ENCODE results near the gene SLC25A11. TPM values are rescaled to one million over a fixed set of nuclear protein-coding genes. Genes with fewer than 3 reads are reported as not detected.

SLC25A11 gene
- total RNA-seq, 4 donors from 2014 or later = 9.5 to 58.2 (median 42.9) TPM

GRCh38 chr17:4973256-4974114 lies 33.6 kb upstream of the SLC25A11 start:
- H3K4me3 ChIP-seq = no peak overlapping the region
- TF ChIP-seq POLR2A (IDR thresholded peaks at IDR 0.05) = no peak
- TF ChIP-seq CTCF (IDR thresholded peaks at IDR 0.05) = no peak
- intact Hi-C loops (cut with DNase I; ENCODE audit: low total_unique reads) = no loop called here
- H3K4me1 ChIP-seq = peaks cover 6 to 7% of the 10 kb centered on the region in 2 donors
- no peak for DNase-seq
- H3K36me3 ChIP-seq = no peaks in the 10 kb centered on the region
- no peaks in the 10 kb centered on the region for H3K9me3 ChIP-seq
- H3K27ac ChIP-seq = no peak overlapping the region
- no peaks in the 10 kb centered on the region for H3K27me3 ChIP-seq

- no peaks in the 10 kb centered on the region for H3K27me3 ChIP-seq
- H3K4me1 ChIP-seq = peaks cover 7 to 9% of the 10 kb centered on the region in 2 donors
- H3K36me3 ChIP-seq = no peaks in the 10 kb centered on the region
- intact Hi-C loops (cut with DNase I; ENCODE audit: low total_unique reads) = no loop called here
- H3K9me3 ChIP-seq = no peaks in the 10 kb centered on the region
- no peak overlapping the region for H3K4me3 ChIP-seq
- DNase-seq = no peak
- H3K27ac ChIP-seq = peak overlapping the region; percentile 32 to 44
- TF ChIP-seq POLR2A (IDR thresholded peaks at IDR 0.05) = no peak
- TF ChIP-seq CTCF (IDR thresholded peaks at IDR 0.05) = no peak
Observed at GRCh38 chr17:4972752-4973151, 32.9 kb upstream of the SLC25A11 start.

- Histone ChIP-seq H3K9me3 (no peaks in the 10 kb centered on the region), H3K27ac (peak overlapping the region; percentile 32 to 44), H3K27me3 (no peaks in the 10 kb centered on the region), H3K4me3 (no peak overlapping the region), H3K4me1 (peaks cover 7 to 9% of the 10 kb centered on the region in 2 donors), H3K36me3 (no peaks in the 10 kb centered on the region)
- no peak for DNase-seq
- intact Hi-C loops (cut with DNase I; ENCODE audit: low total_unique reads) = no loop called here
- TF ChIP-seq CTCF (IDR thresholded peaks at IDR 0.05) = no peak
- TF ChIP-seq POLR2A (IDR thresholded peaks at IDR 0.05) = no peak
Observed at GRCh38 chr17:4972322-4972721, 32.5 kb upstream of the SLC25A11 start.

- intact Hi-C loops (cut with DNase I; ENCODE audit: low total_unique reads) = no loop called here
- no peaks in the 10 kb centered on the region for H3K27me3 ChIP-seq
- no peaks in the 10 kb centered on the region for H3K9me3 ChIP-seq
- no peaks in the 10 kb centered on the region for H3K36me3 ChIP-seq
- H3K4me1 ChIP-seq = peaks cover 7 to 9% of the 10 kb centered on the region in 2 donors
- peak overlapping the region; percentile 32 to 44 for H3K27ac ChIP-seq
- TF ChIP-seq POLR2A (IDR thresholded peaks at IDR 0.05) = no peak
- no peak for TF ChIP-seq CTCF (IDR thresholded peaks at IDR 0.05)
- no peak overlapping the region for H3K4me3 ChIP-seq
- DNase-seq = peak in 1 of 2 donors; percentile 44
Observed at GRCh38 chr17:4971826-4972225, 32.0 kb upstream of the SLC25A11 start.

- no peaks in the 10 kb centered on the region for H3K9me3 ChIP-seq
- H3K36me3 ChIP-seq = no peaks in the 10 kb centered on the region
- TF ChIP-seq CTCF (IDR thresholded peaks at IDR 0.05) = no peak
- no peak for TF ChIP-seq POLR2A (IDR thresholded peaks at IDR 0.05)
- H3K27ac ChIP-seq = peak overlapping the region; percentile 97 to 98
- no peak overlapping the region for H3K4me3 ChIP-seq
- peaks cover 7 to 9% of the 10 kb centered on the region in 2 donors for H3K4me1 ChIP-seq
- DNase-seq = no peak
- intact Hi-C loops (cut with DNase I; ENCODE audit: low total_unique reads) = no loop called here
- no peaks in the 10 kb centered on the region for H3K27me3 ChIP-seq
Observed at GRCh38 chr17:4970273-4970672, 30.4 kb upstream of the SLC25A11 start.

Measured in uterus (tissue), 4 donors.